Fibroblast of skin of right quadriceps (primary cell): ENCODE data around the gene SPARCL1.
"Not testable (repeated sequence)": the region's sequence is repeated elsewhere in the genome, so short reads cannot be mapped to it uniquely, and the experiment has no call there.

ENCODE experiments used
- DNase-seq: peaks from one replicate; pipeline ENCODE4 v3.0.0-alpha.2; 2013

The SPARCL1 gene, protein sequence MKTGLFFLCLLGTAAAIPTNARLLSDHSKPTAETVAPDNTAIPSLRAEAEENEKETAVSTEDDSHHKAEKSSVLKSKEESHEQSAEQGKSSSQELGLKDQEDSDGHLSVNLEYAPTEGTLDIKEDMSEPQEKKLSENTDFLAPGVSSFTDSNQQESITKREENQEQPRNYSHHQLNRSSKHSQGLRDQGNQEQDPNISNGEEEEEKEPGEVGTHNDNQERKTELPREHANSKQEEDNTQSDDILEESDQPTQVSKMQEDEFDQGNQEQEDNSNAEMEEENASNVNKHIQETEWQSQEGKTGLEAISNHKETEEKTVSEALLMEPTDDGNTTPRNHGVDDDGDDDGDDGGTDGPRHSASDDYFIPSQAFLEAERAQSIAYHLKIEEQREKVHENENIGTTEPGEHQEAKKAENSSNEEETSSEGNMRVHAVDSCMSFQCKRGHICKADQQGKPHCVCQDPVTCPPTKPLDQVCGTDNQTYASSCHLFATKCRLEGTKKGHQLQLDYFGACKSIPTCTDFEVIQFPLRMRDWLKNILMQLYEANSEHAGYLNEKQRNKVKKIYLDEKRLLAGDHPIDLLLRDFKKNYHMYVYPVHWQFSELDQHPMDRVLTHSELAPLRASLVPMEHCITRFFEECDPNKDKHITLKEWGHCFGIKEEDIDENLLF

DNA sequence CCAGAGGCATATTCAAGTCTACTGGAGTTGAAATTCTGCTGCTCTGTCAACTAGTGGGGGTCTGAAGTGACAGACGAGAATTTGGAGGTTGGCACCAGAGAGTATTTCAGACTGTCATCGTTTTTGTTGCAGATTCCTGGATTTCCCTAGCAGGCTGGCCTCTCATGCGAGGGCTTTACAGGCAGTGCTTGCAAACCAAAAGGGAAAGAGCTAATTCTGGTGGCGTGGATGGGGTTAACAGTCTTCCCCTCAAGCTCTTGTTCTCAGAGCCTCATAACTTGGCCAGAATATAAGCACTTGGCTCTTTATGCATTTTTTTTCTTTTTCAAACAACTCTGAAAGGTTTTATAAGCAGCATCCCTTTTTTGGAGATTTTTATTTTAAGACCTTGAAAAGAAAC, at the start of gene SPARCL1:
Gene SPARCL1 (minus strand): TSS at position 190 of the 400 bp plus-strand sequence. CDS start 29,802 bp downstream, outside the sequence.
- DNase-seq: no peak

DNA sequence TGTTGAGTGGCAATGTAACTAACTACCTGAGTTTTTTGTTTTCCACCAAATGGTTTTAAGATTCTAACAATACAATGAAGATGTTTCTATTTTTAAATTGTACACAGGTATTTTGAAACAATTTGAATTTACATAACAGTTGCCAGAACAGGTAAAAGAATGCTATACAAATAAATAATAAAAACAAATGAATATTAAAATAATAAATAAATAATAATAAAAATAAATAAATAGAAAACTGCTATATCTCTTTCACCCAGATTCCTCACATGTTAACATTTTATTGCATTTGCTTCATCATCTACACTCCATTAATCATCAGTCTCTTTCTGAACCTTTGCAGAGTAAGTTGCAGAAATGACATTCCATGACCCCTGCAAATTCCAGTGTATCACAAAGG, 46.8 kb upstream of the SPARCL1 start:
- no peak for DNase-seq

DNA sequence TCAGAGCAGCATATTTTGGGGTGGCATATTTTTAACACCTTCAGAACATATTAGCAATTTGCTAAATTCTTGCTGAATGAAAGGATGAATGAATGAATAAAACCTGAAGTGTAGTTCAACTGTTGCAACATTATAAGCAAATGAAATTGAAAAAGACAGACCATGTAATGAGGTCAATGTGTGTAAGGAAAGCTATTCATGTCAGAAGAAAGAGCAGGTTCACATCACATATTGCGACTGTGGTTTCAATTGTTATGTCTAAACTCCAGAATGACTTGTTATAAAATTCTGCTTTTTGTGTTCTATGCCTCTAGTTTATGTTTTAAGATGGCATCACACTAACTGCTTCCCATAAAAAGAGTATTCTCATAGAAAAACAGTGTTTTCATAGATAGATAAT, 46.2 kb upstream of the SPARCL1 start:
- DNase-seq: no peak

DNA sequence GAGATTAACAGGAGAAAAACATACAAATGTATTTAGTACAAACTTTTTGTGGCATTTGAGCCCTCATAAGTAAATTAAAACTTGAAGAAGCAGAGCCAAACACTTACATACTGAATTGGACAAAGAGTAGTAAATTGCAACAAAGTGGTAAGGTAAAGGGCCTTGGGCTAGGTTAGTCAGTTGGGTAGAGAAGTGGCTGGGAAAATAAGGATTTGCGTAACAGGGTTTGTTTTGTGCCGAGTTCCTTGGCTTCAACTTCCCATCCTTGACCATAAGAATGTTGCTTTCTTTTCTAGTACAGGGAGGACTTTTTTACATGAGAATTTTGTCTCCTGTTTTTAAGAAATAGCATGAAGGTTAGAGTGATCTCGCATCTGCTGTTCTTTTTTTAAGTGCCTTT, 45.8 kb upstream of the SPARCL1 start:
- no peak for DNase-seq

DNA sequence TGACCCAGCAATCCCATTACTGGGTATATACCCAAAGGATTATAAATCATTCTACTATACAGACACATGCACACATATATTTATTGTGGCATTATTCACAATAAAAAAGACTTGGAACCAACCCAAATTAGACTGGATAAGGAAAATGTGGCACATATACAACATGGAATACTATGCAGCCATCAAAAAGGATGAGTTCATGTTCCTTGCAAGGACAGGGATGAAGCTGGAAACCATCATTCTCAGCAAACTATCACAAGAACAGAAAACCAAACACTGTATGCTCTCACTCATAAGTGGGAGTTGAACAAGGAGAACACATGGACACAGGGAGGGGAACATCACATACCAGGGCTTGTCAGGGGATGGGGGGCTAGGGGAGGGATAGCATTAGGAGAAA, 45.2 kb upstream of the SPARCL1 start:
- DNase-seq: not testable (repeated sequence)

DNA sequence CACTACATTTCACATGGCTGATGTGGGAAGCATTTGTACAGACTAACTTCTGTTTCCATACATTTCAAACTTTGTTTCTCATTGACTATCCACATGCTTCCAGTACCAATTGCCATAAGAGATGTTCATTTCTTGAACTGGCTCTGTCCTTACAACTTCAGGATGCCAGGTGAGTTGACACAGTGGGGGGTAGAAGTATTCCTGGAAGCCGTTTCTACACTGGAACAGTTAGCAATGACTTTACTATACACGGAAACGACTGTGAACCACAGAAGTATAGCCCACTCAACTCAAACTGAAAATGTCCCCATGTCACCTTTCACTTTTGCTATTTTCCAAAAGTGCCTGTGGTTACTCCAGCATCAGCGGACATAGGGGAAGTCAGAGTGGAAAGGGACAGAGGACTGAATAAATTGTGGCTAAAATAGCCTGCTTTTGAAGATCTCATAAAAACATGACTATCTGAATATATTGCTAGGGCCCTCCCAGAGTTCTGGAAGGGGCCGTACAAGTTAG, 41.2 kb upstream of the SPARCL1 start:
- no peak for DNase-seq

DNA sequence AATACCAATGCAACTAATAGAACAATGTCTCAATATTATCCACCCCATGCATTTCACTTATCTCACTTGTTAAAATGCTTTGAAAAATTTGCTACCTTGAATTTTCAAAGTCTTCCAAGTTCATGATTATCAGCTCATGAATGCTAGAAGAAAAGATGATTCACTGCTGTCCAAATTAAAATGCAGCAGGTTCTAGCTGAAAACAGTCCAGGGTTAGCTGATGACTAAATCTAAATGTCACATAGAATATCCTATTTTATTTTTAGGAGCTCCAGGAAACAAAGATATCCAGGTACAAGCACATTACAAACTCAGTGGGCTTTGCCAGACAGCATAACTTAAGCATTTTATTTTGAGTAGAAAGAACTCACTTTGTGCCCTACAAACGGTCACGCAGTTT, 38.0 kb upstream of the SPARCL1 start:
- DNase-seq: no peak

DNA sequence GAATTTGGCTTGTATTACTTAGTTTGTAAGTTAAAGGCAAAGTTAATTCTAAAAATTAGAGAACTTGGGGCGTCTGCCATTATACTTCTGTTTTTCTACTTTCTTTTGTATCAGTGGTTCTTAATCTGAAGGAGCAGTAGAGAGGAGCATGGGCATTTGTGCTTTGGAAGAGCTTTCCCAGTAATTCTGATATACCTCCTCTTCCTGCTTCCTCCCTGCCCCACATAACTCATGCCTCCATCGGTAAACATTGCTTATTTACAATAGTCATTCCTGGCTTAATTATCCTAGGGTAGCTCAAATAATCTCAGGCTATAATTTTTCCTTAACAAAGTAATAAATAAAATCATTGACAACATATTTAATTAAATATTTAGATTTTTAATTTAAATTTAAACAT, 37.1 kb upstream of the SPARCL1 start:
- DNase-seq: no peak

DNA sequence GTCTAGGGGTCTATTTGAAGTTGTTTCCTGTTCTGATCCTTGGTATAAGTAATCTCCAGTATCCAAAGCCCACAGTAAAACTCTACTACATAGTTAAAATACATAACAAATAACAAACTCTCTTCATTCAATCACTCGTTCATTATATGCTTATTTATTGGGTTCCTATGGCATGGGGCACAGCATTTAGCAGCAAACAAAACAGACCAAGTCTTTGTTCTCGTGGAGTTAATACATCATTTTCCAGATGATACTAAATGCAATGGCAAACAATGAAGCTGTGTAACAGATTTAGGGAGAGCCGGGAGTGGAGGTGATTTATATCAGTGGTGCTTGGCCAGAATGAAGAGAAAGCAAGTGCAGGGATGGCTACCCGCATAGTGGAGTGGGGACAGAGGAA, 36.6 kb upstream of the SPARCL1 start:
- DNase-seq: no peak

DNA sequence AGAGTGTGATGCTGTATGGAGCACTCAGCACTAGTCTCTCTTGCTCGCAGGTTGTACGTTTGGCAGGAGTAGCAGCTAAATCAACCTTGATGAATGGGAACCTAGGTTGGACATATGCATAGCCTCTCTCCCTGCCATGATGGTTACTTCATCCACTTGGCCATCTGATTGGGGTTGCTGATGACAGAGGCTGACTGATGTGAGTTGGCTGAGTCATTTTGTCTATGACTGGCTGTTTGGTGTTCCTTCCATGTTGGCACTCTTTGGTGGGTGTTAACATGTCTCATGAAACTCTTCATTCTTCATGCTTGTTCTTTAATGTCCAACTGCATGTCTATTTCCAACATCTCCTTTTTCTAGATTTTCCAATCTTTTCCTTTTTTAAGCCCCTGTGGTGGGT, 31.6 kb upstream of the SPARCL1 start:
- no peak for DNase-seq

DNA sequence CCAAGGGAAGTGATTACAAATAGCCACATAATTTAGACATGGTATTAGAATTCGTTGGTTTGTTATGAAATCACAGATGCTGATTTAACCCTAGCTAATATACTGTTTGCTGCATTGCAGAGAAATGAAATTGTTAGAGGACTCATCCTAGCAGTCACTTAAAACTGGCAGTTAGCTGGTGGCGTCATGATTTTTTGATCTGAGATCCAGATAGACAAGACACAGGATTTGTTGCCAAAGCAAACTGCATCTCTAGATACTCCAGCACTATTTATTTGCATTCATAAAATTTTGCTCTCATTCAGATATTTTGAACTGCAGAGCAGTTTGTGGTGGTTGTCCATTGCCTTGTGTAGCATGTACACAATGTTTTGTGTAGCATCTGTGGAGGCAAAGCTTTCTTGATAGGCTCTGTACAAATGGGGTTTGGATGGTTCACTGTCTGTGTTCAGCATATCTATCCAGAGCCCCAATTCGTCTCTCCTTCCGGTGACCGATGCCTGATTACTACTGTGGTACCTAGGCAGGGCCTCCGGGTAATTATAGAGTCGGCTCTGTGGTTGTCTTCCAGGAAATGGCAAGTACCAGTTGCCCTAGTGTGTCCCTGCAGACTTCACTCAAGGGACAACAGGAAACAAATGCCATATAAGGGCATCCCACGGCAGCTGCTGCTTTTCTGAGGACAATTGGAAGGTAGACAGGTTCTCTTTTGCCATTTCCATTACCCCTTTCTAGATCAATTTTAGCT, 30.1 kb upstream of the SPARCL1 start:
- no peak for DNase-seq

DNA sequence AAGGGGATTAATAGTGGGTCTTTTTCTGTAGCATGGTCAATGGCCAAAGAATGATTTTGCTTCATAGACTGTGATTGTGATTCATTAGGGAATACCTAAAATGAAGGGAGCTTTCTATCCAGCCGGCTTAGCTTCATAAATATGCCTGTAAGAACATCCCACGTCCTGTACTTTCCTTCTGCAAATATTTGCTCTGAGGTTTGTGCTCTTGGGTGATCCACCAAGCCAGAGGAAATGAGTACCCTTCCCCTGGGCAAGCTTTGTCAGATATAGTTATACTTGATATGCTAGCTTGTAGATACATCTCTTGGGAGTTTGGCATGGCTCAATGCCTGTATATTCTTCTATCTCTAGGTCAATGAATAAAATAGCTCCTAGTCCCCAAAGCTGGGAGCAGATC, 28.2 kb upstream of the SPARCL1 start:
- DNase-seq: no peak

DNA sequence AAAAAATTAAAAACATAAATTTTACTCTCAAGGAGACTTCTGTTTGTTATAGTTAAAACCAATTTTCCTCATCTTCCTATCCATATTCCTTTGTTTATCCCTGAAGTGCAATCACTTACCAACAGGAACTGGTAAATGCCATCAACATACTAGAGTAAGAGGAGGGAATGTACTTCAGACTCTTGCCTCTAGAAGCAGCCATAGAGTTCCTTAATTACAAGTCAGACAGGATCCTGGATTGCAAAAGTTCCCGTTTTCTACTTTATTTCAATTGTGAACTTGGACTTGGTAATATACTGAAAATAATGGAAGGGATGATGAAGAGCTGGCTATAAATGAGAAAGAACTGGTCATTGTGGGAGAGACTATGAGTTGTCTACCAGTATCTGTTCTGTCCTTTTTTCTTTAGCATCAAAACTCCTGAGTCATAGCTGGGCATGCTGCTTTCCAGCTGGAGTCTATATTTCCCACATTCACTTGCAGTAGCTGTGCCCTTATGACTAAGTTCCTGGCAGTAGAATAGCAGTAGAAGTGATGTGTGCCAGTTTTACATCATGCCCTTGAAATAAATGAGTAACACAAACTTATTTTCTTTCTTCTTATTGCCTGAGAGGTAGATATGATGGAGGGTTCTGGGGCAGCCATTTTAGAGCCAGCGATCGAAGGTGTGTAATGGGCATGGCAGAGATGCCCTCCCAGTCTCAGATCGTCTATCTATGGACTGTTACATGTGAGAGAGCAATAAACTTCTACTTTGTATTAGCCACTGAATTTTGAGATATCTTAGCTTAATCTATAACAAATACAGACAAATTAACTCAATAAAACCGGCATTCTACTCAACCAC, 26.8 kb upstream of the SPARCL1 start:
- DNase-seq: peak; percentile 58

DNA sequence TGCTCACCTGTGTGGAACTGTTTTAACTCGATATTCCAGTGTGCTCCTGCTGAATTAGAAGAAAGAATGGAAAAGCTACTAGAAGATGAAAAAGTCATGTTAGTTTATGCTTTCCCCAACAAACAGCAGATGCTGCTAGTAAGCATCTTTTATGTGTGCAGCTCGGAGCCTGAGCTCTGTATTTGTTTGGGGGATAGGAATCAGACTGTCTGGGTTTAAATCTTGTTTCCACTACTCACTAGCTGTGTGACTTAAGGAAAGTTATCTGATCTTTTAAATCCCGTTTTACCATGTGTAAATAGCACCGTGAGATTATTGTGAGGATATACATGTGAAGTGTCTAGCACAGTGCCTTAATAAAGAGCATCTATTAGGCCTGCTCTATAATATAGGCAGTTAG, 24.0 kb upstream of the SPARCL1 start:
- DNase-seq: no peak

DNA sequence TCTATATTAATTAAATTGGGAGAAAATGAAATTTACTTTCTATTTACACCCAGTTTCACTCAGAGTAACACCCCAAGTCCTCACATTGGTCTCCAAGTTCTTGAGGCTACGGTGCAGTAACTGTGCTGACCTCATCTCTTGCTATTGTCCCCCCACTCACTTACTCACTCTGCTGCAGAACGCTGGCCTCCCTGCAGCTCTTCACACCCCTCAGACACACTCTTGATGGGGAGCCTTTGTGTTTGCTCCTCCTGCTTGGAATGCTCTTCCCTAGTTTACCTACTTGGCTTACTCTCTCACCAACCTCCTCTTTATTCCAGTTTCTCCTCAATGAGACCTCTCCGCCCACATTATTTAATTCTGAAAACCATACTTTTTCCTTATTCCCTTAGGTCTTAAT, 22.2 kb upstream of the SPARCL1 start:
- DNase-seq: no peak

DNA sequence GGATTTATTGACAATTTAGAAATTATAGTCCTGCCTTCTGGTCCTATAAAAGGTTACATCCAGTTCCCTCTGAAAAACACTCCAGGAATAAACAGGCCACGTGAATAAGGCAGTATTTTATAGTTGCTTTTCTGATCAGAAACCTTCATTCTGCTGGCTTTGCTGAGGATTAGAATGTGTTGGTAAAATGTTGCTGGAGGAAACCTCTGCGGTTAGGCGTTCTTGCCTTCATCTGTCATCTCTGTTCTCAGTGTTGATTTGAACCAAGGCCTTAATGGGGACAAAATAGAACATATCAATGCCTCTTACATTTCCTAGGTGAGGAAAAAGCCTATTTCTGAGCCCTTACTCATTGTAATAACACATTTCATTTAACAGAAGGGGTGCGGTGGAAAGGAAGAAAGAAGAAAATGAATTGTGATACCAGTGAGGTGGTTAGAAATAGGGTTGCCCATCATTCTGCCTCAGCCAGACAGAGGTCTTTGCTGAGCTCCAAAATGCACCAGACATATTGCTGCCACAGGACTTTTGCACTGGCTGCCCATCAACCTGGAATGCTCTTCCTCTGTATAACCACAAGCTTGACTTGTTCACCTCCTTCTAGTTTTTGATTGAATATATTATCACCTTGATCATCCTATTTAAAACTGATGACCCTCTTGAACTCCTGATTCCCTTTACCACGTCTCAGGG, 18.0 kb upstream of the SPARCL1 start:
- no peak for DNase-seq

DNA sequence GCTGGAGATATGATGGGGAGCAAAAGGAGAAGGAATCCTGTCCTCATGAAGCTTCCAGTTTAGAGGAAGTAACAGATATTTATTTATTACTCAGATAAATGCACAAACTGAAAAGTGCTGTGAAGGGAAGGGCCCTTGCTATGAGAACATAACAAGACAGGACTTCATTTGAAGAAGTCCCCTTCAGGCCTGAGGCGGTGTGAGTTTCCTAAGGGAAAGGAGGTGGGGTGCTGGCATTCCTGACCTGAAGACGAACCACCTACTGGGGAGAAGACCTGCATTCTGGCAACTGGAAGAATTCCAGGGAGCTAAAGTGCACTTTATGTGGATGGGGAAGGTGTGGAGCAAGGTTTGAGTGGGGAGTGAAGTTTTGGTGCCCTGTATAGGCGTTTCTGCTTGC, 15.9 kb upstream of the SPARCL1 start:
- no peak for DNase-seq

DNA sequence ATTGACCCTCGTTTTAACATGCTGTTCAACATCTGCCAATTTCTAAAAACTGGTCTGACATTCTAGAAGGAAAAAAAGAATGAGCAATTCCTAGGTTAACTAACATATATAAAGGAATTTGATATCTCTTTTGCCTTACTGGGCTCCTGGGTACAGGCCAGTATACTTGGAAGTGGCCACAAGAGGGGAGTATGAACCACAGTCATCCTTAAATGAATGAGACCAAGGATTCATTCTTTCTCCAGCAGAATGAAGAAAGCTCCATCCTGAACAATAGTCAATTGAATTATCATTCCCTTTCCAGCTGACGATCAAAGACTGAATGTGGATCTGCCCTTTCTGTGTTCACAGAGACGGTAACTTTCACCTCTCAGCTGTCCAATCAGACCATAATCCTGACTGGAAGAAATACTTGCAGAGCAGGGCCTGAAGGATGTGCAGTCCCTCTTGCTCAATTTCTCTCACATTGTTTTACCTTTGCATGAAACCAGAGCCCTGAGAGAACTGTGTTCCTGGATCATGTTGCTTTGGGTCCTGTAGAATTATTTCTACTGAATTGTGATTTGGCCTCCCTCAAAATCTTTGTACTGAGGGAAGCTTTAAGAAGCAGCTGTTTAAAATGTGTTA, 14.8 kb upstream of the SPARCL1 start:
- DNase-seq: peak; percentile 41

DNA sequence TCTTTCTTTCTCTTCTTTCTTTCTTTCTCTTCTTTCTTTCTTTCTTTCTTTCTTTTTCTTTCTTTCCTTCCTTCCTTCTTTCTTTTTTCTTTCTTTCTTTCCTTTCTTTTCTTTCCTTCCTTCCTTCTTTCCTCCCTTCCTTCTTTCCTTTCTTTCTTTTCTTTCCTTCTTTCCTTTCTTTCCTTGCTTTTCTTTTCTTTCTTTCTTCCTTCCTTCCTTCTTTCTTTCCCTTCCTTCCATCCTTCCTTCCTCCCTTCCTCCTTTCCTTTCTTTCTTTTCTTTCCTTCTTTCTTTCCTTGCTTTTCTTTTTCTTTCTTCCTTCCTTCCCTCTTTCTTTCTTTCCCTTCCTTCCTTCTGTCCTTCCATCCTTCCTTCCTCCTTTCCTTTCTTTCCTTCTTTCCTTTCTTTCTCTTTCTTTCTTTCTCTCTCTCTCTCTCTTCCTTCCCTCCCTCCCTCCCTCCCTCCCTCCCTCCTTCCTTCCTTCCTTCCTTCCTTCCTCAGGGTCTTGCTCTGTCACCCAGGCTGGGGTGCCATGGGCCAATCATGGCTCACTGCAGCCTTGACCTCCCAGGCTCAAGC, 13.6 kb upstream of the SPARCL1 start:
- DNase-seq: no peak

DNA sequence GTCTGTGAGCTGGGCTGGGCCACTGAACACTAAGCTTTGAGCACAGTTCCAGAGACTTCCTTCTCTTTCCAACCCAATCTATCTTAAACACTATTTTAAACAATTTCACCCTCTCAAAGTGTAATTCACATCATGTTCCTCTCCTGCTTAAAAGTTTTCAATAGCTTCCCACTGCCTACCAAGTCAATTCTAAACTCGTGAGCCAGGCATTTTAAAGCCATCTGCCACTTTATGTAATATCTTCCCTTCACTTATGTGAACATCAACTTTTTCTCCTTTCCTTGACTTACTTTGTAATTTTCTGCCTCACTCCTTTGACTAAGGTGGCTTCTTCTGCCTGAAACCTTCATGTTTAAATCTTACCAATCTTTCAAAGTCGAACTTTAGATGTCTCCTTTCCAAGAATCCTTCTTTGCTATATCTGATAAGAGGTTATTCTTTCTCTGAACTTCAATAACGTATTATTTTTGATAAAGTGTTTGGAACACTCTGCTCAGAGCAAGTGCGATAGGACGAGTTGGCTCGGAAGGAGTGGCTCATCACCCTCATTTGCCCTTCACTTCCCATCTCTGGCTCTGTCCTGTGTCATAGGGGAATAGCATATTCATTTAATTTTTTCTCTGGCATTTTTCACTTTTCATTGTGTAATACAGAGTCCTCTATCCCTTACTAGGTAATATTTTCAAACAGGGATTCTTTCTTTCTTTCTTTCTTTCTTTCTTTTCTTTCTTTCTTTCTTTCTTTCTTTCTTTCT, 13.0 kb upstream of the SPARCL1 start:
- DNase-seq: no peak
